OCI-LY3 (cell line): ENCODE results near the gene FEN1.
A peak's percentile ranks its signal among the peaks of the same experiment; 100 is the strongest.

ENCODE experiments used
- H2AFZ ChIP-seq: fragments of 200-600, 300-600 bp; shearing (Covaris generic); 2 replicates; pipeline ENCODE4 v1.6.0; 2014; ENCODE audit warnings: antibody characterized with exemption, low read depth, low read length
- H3K27ac ChIP-seq: fragments of 200-600, 300-600 bp; sonication (generic); 2 replicates; pipeline ENCODE4 v1.5.1; 2014; ENCODE audit warnings: mild to moderate bottlenecking, low read length, moderate library complexity, mixed read lengths
- H3K27me3 ChIP-seq: fragments of 200-600, 300-600 bp; sonication (generic); 2 replicates; pipeline ENCODE4 v1.6.1; 2014; ENCODE audit warnings: low read depth, low read length, mixed read lengths
- H3K36me3 ChIP-seq: fragments of 200-600, 300-600 bp; sonication (generic); replicated peaks from 2 replicates; pipeline ENCODE3; 2014; ENCODE audit warnings: low read depth, low read length, mixed read lengths
- H3K4me1 ChIP-seq: fragments of 300-600, 200-600 bp; sonication (generic); 2 replicates; pipeline ENCODE4 v1.6.1; 2014; ENCODE audit warnings: low read length, mixed read lengths
- H3K4me2 ChIP-seq: fragments of 200-600, 300-600 bp; sonication (generic); 2 replicates; pipeline ENCODE4 v1.6.1; 2014; ENCODE audit warnings: low read length, mixed read lengths
- H3K4me3 ChIP-seq: fragments of 300-600, 200-600 bp; sonication (generic); 2 replicates; pipeline ENCODE4 v1.5.1; 2014; ENCODE audit warnings: antibody characterized with exemption, mild to moderate bottlenecking, low read length, moderate library complexity
- H3K79me2 ChIP-seq: fragments of 300-600, 200-600 bp; shearing (Covaris generic); 2 replicates; pipeline ENCODE4 v1.6.1; 2014; ENCODE audit warnings: mild to moderate bottlenecking, low read length, mixed read lengths
- H3K9ac ChIP-seq: fragments of 300-600, 200-600 bp; shearing (Covaris generic); 2 replicates; pipeline ENCODE4 v1.6.0; 2014; ENCODE audit warnings: mild to moderate bottlenecking, low read length, moderate library complexity
- H3K9me3 ChIP-seq: fragments of 200-600, 300-600 bp; shearing (Covaris generic); 2 replicates; pipeline ENCODE4 v1.6.1; 2014; ENCODE audit warnings: low read length, mixed read lengths; ENCODE audit not compliant: insufficient read depth
- H4K20me1 ChIP-seq: fragments of 200-600, 300-600 bp; sonication (generic); 2 replicates; pipeline ENCODE4 v1.6.1; 2016; ENCODE audit warnings: low read length, mixed read lengths; ENCODE audit not compliant: insufficient read depth
- EZH2phosphoT487 ChIP-seq: fragments of 200-600 bp; shearing (Covaris generic); IDR thresholded peaks from 2 replicates; pipeline ENCODE4 v1.6.1; 2018; ENCODE audit warnings: antibody characterized with exemption, mixed run types, low read depth
- TF ChIP-seq, protein P1 (sequence below): fragments of 200-600, 300-600 bp; sonication (generic); IDR thresholded peaks from 2 replicates; pipeline ENCODE4 v1.5.1; 2014; ENCODE audit warnings: antibody characterized with exemption, low read length, low read depth

Gene FEN1

DNA sequence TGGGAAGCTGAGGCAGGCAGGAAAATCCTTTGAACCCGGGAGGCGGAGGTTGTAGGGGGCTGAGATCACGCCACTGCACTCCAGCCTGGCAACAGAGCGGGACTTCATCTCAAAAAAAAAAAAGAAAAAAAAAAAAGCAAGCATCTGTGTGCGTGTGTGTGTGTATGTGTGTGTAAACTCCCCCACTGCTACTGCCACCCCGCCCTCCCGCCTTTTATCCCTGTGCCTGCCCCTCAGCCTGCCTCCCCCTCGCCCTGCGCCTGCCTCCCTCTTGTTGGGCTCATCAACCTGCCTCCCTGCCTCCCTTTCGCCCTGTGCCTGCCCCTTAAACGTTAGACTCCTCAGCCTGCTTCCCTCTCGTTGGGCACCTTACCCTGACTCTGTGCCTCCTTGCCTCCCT is 18.3 kb upstream of the FEN1 start:
- H3K9ac ChIP-seq: no peak overlapping the region
- no peaks in the 10 kb centered on the region for H3K4me1 ChIP-seq
- H4K20me1 ChIP-seq: no peaks in the 10 kb centered on the region
- no peak overlapping the region for H3K27ac ChIP-seq
- TF ChIP-seq, protein P1, sequence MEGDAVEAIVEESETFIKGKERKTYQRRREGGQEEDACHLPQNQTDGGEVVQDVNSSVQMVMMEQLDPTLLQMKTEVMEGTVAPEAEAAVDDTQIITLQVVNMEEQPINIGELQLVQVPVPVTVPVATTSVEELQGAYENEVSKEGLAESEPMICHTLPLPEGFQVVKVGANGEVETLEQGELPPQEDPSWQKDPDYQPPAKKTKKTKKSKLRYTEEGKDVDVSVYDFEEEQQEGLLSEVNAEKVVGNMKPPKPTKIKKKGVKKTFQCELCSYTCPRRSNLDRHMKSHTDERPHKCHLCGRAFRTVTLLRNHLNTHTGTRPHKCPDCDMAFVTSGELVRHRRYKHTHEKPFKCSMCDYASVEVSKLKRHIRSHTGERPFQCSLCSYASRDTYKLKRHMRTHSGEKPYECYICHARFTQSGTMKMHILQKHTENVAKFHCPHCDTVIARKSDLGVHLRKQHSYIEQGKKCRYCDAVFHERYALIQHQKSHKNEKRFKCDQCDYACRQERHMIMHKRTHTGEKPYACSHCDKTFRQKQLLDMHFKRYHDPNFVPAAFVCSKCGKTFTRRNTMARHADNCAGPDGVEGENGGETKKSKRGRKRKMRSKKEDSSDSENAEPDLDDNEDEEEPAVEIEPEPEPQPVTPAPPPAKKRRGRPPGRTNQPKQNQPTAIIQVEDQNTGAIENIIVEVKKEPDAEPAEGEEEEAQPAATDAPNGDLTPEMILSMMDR: no peak
- no peak overlapping the region for H2AFZ ChIP-seq
- no peaks in the 10 kb centered on the region for H3K36me3 ChIP-seq
- no peak overlapping the region for H3K4me3 ChIP-seq
- H3K4me2 ChIP-seq: no peak overlapping the region
- no peaks in the 10 kb centered on the region for H3K27me3 ChIP-seq
- H3K79me2 ChIP-seq: no peaks in the 10 kb centered on the region
- H3K9me3 ChIP-seq: no peaks in the 10 kb centered on the region

DNA sequence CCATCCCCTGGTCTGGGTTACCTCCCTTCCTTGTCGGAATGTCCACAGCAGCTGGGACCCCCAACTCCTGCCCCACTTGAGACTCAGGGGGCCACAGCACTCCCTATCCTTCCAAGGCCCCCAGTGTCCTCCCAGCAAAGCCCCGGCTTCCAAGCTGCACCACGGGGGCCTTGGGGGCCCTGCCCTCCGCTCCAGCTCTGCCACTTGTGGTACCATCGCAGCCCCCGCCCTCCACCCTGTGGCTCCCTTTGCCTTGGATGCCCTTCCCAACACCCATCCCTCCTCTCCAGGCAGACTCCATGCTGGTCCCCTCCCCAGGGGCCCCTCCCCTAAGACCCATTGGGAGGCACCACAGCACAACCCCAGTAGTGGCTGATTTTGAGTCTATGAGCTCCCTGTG is 17.6 kb upstream of the FEN1 start:
- Histone ChIP-seq H3K27ac (no peak overlapping the region), H3K9ac (no peak overlapping the region), H3K36me3 (no peaks in the 10 kb centered on the region), H3K4me1 (no peaks in the 10 kb centered on the region), H2AFZ (no peak overlapping the region), H4K20me1 (no peaks in the 10 kb centered on the region), H3K4me3 (no peak overlapping the region), H3K9me3 (no peaks in the 10 kb centered on the region), H3K79me2 (no peaks in the 10 kb centered on the region), H3K4me2 (no peak overlapping the region), H3K27me3 (no peaks in the 10 kb centered on the region)
- TF ChIP-seq, protein P1: no peak
- TF ChIP-seq EZH2phosphoT487: no peak

DNA sequence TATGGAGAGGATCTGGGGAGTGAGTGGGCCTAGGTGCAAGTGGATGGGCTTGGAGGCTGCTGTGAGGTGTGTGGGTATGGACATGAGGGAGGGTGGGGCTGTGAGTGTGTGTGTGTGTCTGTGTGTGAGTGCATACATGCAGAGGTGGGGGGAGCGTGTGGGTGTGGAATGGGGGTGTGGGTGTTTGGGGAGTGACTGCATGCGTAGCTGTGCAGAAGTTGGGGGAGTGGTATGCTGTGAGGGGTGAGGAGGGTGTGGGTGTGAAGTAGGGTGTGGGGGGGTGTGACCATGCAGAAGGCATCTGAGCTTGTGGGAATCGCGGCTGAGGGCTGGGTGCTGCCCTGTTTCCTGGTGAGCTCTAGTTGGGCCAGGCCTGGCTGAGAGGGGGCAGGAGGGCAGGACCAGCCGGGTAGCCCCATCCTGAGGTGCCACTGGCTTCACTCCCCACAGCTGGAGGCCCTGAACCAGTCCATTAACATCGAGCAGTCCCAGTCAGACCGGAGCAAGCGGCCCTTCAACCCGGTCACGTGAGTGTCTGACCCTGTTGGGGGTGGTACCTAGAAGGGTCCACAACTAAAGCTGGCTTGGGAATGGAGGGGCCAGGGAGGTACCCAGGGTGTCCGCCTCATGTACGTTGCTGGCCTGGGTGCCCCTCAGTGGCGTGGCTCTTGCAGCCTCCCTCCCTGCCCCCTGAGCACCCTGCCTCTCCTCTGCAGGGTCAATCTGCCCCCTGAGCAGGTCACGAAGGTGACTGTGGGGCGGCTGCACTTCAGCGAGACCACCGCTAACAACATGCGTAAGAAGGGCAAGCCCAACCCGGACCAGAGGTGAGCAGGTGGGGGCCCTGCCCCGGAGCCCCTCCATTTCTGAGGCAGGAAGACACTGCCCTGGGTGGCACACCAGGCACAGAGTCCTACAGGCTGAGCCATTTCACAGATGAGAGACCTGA is 16.8 kb upstream of the FEN1 start:
- Histone ChIP-seq H3K4me2 (no peak overlapping the region), H3K36me3 (no peaks in the 10 kb centered on the region)
- TF ChIP-seq, protein P1: no peak
- TF ChIP-seq EZH2phosphoT487: no peak

DNA sequence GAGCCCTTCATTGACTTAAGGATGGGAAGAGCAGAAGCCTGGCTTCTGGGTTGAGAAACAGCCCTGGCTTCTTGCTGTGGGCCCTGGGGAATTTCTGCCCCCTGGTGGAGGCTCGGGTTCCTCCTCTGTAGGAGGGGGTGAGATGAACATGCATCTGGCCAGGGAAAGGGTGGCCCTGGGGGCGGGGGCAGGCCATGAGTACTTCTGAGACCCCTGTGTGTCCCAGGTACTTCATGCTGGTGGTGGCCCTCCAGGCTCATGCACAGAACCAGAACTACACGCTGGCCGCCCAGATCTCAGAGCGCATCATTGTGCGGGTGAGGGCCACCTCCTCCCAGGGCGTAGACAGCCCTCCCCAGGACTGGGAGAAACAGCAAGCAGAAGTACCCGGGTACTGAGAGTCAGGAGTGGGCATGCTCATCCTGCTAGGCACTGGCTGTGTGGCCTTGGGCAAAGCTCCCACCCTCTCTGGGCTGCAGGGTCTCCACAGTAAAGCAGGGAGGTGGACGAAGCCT is 16.1 kb upstream of the FEN1 start:
- H3K4me2 ChIP-seq: no peak overlapping the region
- H3K79me2 ChIP-seq: no peaks in the 10 kb centered on the region
- no peaks in the 10 kb centered on the region for H3K9me3 ChIP-seq
- no peaks in the 10 kb centered on the region for H3K36me3 ChIP-seq
- no peak overlapping the region for H2AFZ ChIP-seq
- H3K27me3 ChIP-seq: no peaks in the 10 kb centered on the region
- no peak overlapping the region for H3K27ac ChIP-seq
- no peaks in the 10 kb centered on the region for H3K4me1 ChIP-seq
- TF ChIP-seq EZH2phosphoT487: no peak
- TF ChIP-seq, protein P1: peak; percentile 86
- H3K9ac ChIP-seq: no peak overlapping the region
- no peaks in the 10 kb centered on the region for H4K20me1 ChIP-seq
- H3K4me3 ChIP-seq: no peak overlapping the region

More for the DNA sequence above, 16.8 kb upstream of the FEN1 start:
- Histone ChIP-seq H3K79me2 (no peaks in the 10 kb centered on the region), H3K9ac (no peak overlapping the region), H3K9me3 (no peaks in the 10 kb centered on the region), H2AFZ (no peak overlapping the region), H3K27ac (no peak overlapping the region), H3K4me3 (no peak overlapping the region), H3K27me3 (no peaks in the 10 kb centered on the region), H4K20me1 (no peaks in the 10 kb centered on the region), H3K4me1 (no peaks in the 10 kb centered on the region)
